Mesothelial cell of epicardium (in vitro differentiated cells): Measurements from ENCODE around the gene BMPER. TPM values are rescaled to one million over a fixed set of nuclear protein-coding genes. Genes with fewer than 3 reads are reported as not detected.

ENCODE experiments used
- DNase-seq, 2 experiments: peaks; one replicate each; pipeline ENCODE4 v3.0.0; 2021; ENCODE audit warnings: low spot score in 2 of 2; ENCODE audit not compliant: unreplicated experiment in 2 of 2
- H3K27ac Mint-ChIP-seq: 2 replicates; pipeline ENCODE4 v1.8.0; 2021; ENCODE audit warnings: mixed read lengths
- H3K27me3 Mint-ChIP-seq: 2 replicates; pipeline ENCODE4 v1.8.0; 2021; ENCODE audit warnings: low read depth, mixed read lengths
- H3K36me3 Mint-ChIP-seq: 2 replicates; pipeline ENCODE4 v1.8.0; 2021; ENCODE audit warnings: mixed read lengths
- H3K4me1 Mint-ChIP-seq: 2 replicates; pipeline ENCODE4 v1.8.0; 2021; ENCODE audit warnings: mixed read lengths
- H3K4me3 Mint-ChIP-seq: 2 replicates; pipeline ENCODE4 v1.8.0; 2021; ENCODE audit warnings: mild to moderate bottlenecking, moderate library complexity, mixed read lengths
- H3K9me3 Mint-ChIP-seq: 2 replicates; pipeline ENCODE4 v1.8.0; 2021; ENCODE audit warnings: mixed read lengths
- CTCF ChIP-seq: fragments of 200-600 bp; sonication (generic); IDR thresholded peaks from one replicate; pipeline ENCODE4 v1.5.0; 2021; ENCODE audit warnings: antibody characterized with exemption; ENCODE audit not compliant: unreplicated experiment
- total RNA-seq: library from RNA; stranded (reverse); gene quantifications from 3 replicates; pipeline ENCODE4 v1.2.1, GENCODE V29; 2021

BMPER gene
- total RNA-seq, 1 donor from 2014 or later, result 1.7 TPM

- no peaks in the 10 kb centered on the region for H3K9me3 Mint-ChIP-seq
- no peaks in the 10 kb centered on the region for H3K36me3 Mint-ChIP-seq
- no peak for TF ChIP-seq CTCF
Observed at GRCh38 chr7:34074421-34074820, 169.1 kb downstream of the BMPER start.

GRCh38 chr7:34075523-34076370 is 170.4 kb downstream of the BMPER start:
- Mint-ChIP-seq H3K4me3 (no peak overlapping the region), H3K9me3 (no peaks in the 10 kb centered on the region), H3K27ac (no peak overlapping the region), H3K36me3 (no peaks in the 10 kb centered on the region), H3K4me1 (peaks cover 4% of the 10 kb centered on the region), H3K27me3 (no peaks in the 10 kb centered on the region)
- no peak for DNase-seq
- no peak for TF ChIP-seq CTCF

More at GRCh38 chr7:34074421-34074820, 169.1 kb downstream of the BMPER start:
- Mint-ChIP-seq H3K4me3 (no peak overlapping the region), H3K4me1 (peaks cover 12% of the 10 kb centered on the region), H3K27me3 (no peaks in the 10 kb centered on the region), H3K27ac (no peak overlapping the region)
- DNase-seq, result no peak

GRCh38 chr7:34077168-34077567 is 171.8 kb downstream of the BMPER start:
- no peak for TF ChIP-seq CTCF
- no peak for DNase-seq
- Mint-ChIP-seq H3K4me3 (no peak overlapping the region), H3K9me3 (no peaks in the 10 kb centered on the region), H3K27ac (no peak overlapping the region), H3K4me1 (no peaks in the 10 kb centered on the region), H3K27me3 (no peaks in the 10 kb centered on the region), H3K36me3 (no peaks in the 10 kb centered on the region)

GRCh38 chr7:34078864-34079263 is 173.5 kb downstream of the BMPER start:
- Mint-ChIP-seq H3K9me3 (no peaks in the 10 kb centered on the region), H3K4me3 (no peak overlapping the region), H3K27ac (no peak overlapping the region), H3K36me3 (no peaks in the 10 kb centered on the region), H3K4me1 (no peaks in the 10 kb centered on the region), H3K27me3 (no peaks in the 10 kb centered on the region)
- TF ChIP-seq CTCF, result no peak
- no peak for DNase-seq

- H3K4me3 Mint-ChIP-seq, result no peak overlapping the region
- H3K36me3 Mint-ChIP-seq, result no peaks in the 10 kb centered on the region
- no peak overlapping the region for H3K27ac Mint-ChIP-seq
- no peak for TF ChIP-seq CTCF
- no peaks in the 10 kb centered on the region for H3K27me3 Mint-ChIP-seq
- no peak for DNase-seq
- H3K9me3 Mint-ChIP-seq, result no peaks in the 10 kb centered on the region
- no peaks in the 10 kb centered on the region for H3K4me1 Mint-ChIP-seq
Observed at GRCh38 chr7:34080513-34080912, 175.2 kb downstream of the BMPER start.
